SJCRH30 (cell line): ENCODE data around the gene RARRES1. TPM values are rescaled to one million over a fixed set of nuclear protein-coding genes. Genes with fewer than 3 reads are reported as not detected.
"Not testable (repeated sequence)": the region's sequence is repeated elsewhere in the genome, so short reads cannot be mapped to it uniquely, and the experiment has no call there.

Experiments used
- DNase-seq, 2 experiments: peaks; one replicate each; pipeline ENCODE4 v3.0.0-alpha.2; 2015 to 2020
- H3K27ac ChIP-seq: fragments of 250-450 bp; sonication (Bioruptor Pico); 2 replicates; pipeline ENCODE4 v1.5.1; 2020; ENCODE audit warnings: mild to moderate bottlenecking, moderate library complexity
- H3K27me3 ChIP-seq: fragments of 250-450 bp; sonication (Bioruptor Pico); 2 replicates; pipeline ENCODE4 v1.5.1; 2020; ENCODE audit warnings: mild to moderate bottlenecking, moderate library complexity
- H3K36me3 ChIP-seq: fragments of 250-450 bp; sonication (Bioruptor Pico); 2 replicates; pipeline ENCODE4 v1.5.1; 2020; ENCODE audit warnings: mild to moderate bottlenecking, moderate library complexity
- H3K4me1 ChIP-seq: fragments of 250-450 bp; sonication (Bioruptor Pico); 2 replicates; pipeline ENCODE4 v1.5.1; 2020; ENCODE audit warnings: mild to moderate bottlenecking, moderate library complexity
- H3K4me3 ChIP-seq: fragments of 250-450 bp; sonication (Bioruptor Pico); 2 replicates; pipeline ENCODE4 v1.5.1; 2020; ENCODE audit warnings: mild to moderate bottlenecking, moderate library complexity
- H3K9me3 ChIP-seq: fragments of 250-450 bp; sonication (Bioruptor Pico); replicated peaks from 2 replicates; pipeline ENCODE4 v1.5.1; 2020; ENCODE audit warnings: mild to moderate bottlenecking, moderate library complexity
- total RNA-seq: library from RNA; depleted of rRNA; stranded (reverse); fragments of >200 nt; shearing (Covaris generic); gene quantifications from 2 replicates; pipeline ENCODE4 v1.2.3, GENCODE V29; 2014

RARRES1 gene
- total RNA-seq, 1 experiment from 2014 or later, result not detected

DNA sequence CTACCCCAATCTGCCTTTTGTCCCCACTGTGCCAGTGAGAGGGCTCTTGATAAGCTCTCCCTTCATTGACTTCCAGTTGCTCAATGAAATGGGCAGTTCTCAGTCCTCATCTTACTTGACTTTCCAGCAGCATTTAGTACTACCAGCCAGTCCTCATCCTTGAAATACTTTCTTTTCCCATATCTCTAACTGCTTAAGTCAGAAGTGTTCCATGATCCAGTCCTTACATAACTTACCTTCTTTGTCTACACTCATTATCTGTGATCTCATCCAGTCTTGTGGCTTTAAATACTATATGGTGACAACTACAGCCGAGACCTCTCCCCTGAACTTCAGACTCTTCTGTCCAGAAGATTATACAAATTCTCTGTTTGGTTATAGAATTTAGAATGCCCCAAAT lies 28.7 kb downstream of the RARRES1 start:
- Histone ChIP-seq H3K36me3 (peaks cover 8% of the 10 kb centered on the region; the same call in 1 of the 2 replicates), H3K4me3 (no peak overlapping the region), H3K4me1 (no peaks in the 10 kb centered on the region), H3K27ac (no peak overlapping the region), H3K9me3 (no peaks in the 10 kb centered on the region), H3K27me3 (no peaks in the 10 kb centered on the region)
- DNase-seq, result no peak

GRCh38 chr3:158702815-158703481 lies 29.3 kb downstream of the RARRES1 start:
- Histone ChIP-seq H3K4me3 (no peak overlapping the region), H3K4me1 (no peaks in the 10 kb centered on the region), H3K9me3 (no peaks in the 10 kb centered on the region), H3K27ac (no peak overlapping the region), H3K36me3 (peaks cover 5% of the 10 kb centered on the region), H3K27me3 (no peaks in the 10 kb centered on the region)
- no peak for DNase-seq

DNA sequence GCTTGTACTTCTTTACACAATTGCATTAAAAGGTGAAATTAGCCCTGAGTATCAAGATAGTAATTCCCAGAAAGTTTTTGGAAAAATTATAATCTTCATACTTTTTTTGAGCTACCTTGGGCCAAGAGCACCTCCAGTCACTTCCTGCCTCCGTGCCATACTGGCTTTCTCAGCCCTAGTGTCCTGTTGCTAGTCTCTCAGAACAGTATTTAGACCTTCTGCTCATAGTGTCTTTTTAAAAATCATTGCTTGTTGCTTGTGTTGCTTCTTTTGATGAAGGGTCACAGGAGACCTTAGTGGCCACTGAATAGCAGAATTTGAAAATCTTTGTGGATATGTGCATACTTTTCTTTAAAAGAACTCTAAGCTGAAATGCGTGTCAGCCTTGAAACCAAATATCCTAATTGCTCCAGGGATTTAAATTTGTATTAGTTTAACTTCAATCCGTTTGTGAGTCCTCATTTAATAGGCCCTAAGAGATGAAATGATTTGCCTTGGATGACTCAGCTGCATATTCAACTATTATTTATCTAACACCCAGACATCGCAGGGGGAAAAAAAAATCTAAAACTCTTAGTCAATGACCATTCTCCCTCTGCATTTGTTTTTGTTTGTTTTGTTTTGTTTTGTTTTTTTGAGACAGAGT lies 30.7 kb downstream of the RARRES1 start:
- H3K4me3 ChIP-seq, result no peak overlapping the region
- no peak overlapping the region for H3K27ac ChIP-seq
- no peaks in the 10 kb centered on the region for H3K4me1 ChIP-seq
- DNase-seq, result no peak
- no peaks in the 10 kb centered on the region for H3K9me3 ChIP-seq
- H3K36me3 ChIP-seq, result peaks cover 4% of the 10 kb centered on the region; the same call in 1 of the 2 replicates
- no peaks in the 10 kb centered on the region for H3K27me3 ChIP-seq

GRCh38 chr3:158700559-158700958 lies 31.7 kb downstream of the RARRES1 start:
- H3K27ac ChIP-seq, result no peak overlapping the region

DNA sequence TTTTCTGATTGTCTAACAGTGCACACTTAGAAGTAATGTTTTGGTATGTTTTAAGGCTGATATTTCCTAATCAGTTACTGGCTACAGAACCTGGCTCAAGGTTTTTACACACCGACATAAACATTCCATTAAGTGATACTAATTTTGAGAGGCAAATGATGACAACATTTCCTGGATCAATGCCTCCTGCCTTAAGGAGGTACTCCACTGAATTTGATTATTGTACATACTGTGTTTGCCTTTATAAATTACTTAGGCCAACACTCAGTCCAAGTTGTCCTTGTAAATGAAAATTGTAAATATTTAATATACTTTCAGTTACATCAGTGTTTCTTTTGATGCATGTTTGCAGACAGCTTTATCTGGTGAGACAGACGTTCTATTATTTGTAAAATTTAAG lies 35.6 kb downstream of the RARRES1 start:
- H3K9me3 ChIP-seq, result no peaks in the 10 kb centered on the region
- H3K4me1 ChIP-seq, result no peaks in the 10 kb centered on the region
- peaks cover 21% of the 10 kb centered on the region for H3K36me3 ChIP-seq
- no peaks in the 10 kb centered on the region for H3K27me3 ChIP-seq
- H3K27ac ChIP-seq, result no peak overlapping the region
- DNase-seq, result no peak
- H3K4me3 ChIP-seq, result no peak overlapping the region

More at GRCh38 chr3:158700559-158700958, 31.7 kb downstream of the RARRES1 start:
- Histone ChIP-seq H3K27me3 (no peaks in the 10 kb centered on the region), H3K4me1 (no peaks in the 10 kb centered on the region), H3K36me3 (peaks cover 4% of the 10 kb centered on the region; the same call in 1 of the 2 replicates), H3K4me3 (no peak overlapping the region), H3K9me3 (no peaks in the 10 kb centered on the region)
- no peak for DNase-seq

- H3K4me3 ChIP-seq, DNase-seq, H3K27me3 ChIP-seq, H3K4me1 ChIP-seq, H3K9me3 ChIP-seq, H3K27ac ChIP-seq: not testable (repeated sequence)
- peaks cover 21% of the 10 kb centered on the region for H3K36me3 ChIP-seq
Measured at GRCh38 chr3:158693866-158694456, 38.3 kb downstream of the RARRES1 start.

GRCh38 chr3:158685159-158685558 lies 47.1 kb downstream of the RARRES1 start:
- Histone ChIP-seq H3K27me3 (no peaks in the 10 kb centered on the region), H3K4me1 (no peaks in the 10 kb centered on the region), H3K36me3 (peaks cover 15% of the 10 kb centered on the region), H3K9me3 (no peaks in the 10 kb centered on the region), H3K27ac (no peak overlapping the region), H3K4me3 (no peak overlapping the region)
- DNase-seq, result no peak

- no peaks in the 10 kb centered on the region for H3K9me3 ChIP-seq
- H3K27me3 ChIP-seq, result no peaks in the 10 kb centered on the region
- H3K27ac ChIP-seq, result no peak overlapping the region
- H3K4me1 ChIP-seq, result no peaks in the 10 kb centered on the region
- H3K4me3 ChIP-seq, result no peak overlapping the region
- peaks cover 15% of the 10 kb centered on the region for H3K36me3 ChIP-seq
- DNase-seq, result no peak
Measured at GRCh38 chr3:158683230-158683962, 48.9 kb downstream of the RARRES1 start.

DNA sequence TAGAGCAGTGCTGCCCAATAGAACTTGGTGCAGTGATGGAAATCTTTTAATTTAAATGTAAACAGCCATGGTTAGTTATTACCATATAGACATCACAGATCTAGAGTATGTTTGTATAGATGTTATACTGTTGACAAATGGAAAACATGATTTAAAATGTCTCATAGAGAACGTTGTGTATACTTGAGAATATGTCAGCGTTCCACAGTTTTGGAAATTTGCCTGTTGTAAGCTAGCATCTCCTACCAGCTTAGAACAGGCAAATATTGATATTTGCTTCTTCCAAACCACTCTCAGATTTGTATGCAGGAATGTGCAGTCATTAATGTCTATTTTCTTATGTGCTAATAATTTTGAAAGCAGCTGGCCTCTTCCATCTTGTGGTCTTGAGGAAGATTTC lies 51.4 kb downstream of the RARRES1 start:
- Histone ChIP-seq H3K36me3 (peaks cover 15% of the 10 kb centered on the region), H3K9me3 (no peaks in the 10 kb centered on the region), H3K27me3 (no peaks in the 10 kb centered on the region), H3K4me1 (no peaks in the 10 kb centered on the region), H3K27ac (no peak overlapping the region), H3K4me3 (no peak overlapping the region)
- no peak for DNase-seq

GRCh38 chr3:158679547-158680000 lies 52.7 kb downstream of the RARRES1 start:
- no peak for DNase-seq
- Histone ChIP-seq H3K36me3 (peaks cover 7% of the 10 kb centered on the region), H3K9me3 (no peaks in the 10 kb centered on the region), H3K27ac (no peak overlapping the region), H3K4me3 (no peak overlapping the region), H3K27me3 (no peaks in the 10 kb centered on the region), H3K4me1 (no peaks in the 10 kb centered on the region)

DNA sequence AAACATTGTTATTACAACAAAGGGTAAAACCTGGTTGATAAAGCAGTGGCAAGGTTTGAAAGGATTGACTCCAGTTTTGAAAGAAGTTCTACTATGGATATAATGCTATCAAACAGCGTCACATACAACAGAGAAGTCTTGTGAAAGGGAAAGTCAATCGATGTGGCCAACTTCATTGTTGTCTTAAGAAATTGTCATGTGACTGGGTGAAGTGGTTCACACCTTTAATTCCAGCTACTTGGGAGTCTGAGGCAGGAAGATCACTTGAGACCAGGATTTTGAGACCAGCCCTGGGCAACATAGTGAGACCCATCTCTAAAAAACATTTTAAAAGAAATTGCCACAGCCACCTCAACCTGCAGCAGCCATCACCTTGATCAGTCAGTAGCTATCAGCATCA lies 53.6 kb downstream of the RARRES1 start:
- no peaks in the 10 kb centered on the region for H3K9me3 ChIP-seq
- no peaks in the 10 kb centered on the region for H3K4me1 ChIP-seq
- no peak for DNase-seq
- no peak overlapping the region for H3K27ac ChIP-seq
- no peaks in the 10 kb centered on the region for H3K27me3 ChIP-seq
- no peak overlapping the region for H3K4me3 ChIP-seq
- H3K36me3 ChIP-seq, result peaks cover 7% of the 10 kb centered on the region

GRCh38 chr3:158672215-158673176 lies 59.8 kb downstream of the RARRES1 start, which contains the start of gene LXN:
Gene LXN, minus strand, starts transcription at chr3:158672648. Its CDS starts 170 bp downstream, at chr3:158672478.
- no peak within 1 kb of the TSS for H3K4me3 ChIP-seq
- no peaks in the 10 kb centered on the region for H3K4me1 ChIP-seq
- no peaks in the 10 kb centered on the region for H3K27me3 ChIP-seq
- H3K27ac ChIP-seq, result no peak within 1 kb of the TSS
- DNase-seq, result no peak
- H3K36me3 ChIP-seq, result peaks cover 3% of the 10 kb centered on the region; the same call in 1 of the 2 replicates
- no peaks in the 10 kb centered on the region for H3K9me3 ChIP-seq

- no peaks in the 10 kb centered on the region for H3K9me3 ChIP-seq
- no peaks in the 10 kb centered on the region for H3K4me1 ChIP-seq
- no peak for DNase-seq
- no peaks in the 10 kb centered on the region for H3K27me3 ChIP-seq
- no peak overlapping the region for H3K27ac ChIP-seq
- peaks cover 8% of the 10 kb centered on the region for H3K36me3 ChIP-seq
- H3K4me3 ChIP-seq, result no peak overlapping the region
Measured at GRCh38 chr3:158671821-158672214, 60.4 kb downstream of the RARRES1 start.

- Histone ChIP-seq H3K4me1 (no peaks in the 10 kb centered on the region), H3K27me3 (no peaks in the 10 kb centered on the region), H3K36me3 (peaks cover 32% of the 10 kb centered on the region), H3K9me3 (no peaks in the 10 kb centered on the region), H3K27ac (no peak overlapping the region), H3K4me3 (no peak overlapping the region)
- no peak for DNase-seq
Measured at GRCh38 chr3:158668506-158668905, 63.8 kb downstream of the RARRES1 start.
